GM19238 (cell line): ENCODE results near the gene ZBTB20.
A peak's percentile ranks its signal among the peaks of the same experiment; 100 is the strongest.

Experiments used
- DNase-seq: peaks from one replicate; pipeline ENCODE4 v3.0.0; 2011; ENCODE audit warnings: low spot score; ENCODE audit not compliant: insufficient read length

Gene ZBTB20

GRCh38 chr3:114308377-114308776, 838.7 kb downstream of the ZBTB20 start:
- no peak for DNase-seq

- DNase-seq, result no peak
Measured at GRCh38 chr3:114307832-114308231, 839.3 kb downstream of the ZBTB20 start.

GRCh38 chr3:114307222-114307830, 839.8 kb downstream of the ZBTB20 start:
- DNase-seq, result no peak

GRCh38 chr3:114299941-114300624, 847.0 kb downstream of the ZBTB20 start:
- no peak for DNase-seq

GRCh38 chr3:114299421-114299820, 847.7 kb downstream of the ZBTB20 start:
- DNase-seq, result no peak

- DNase-seq, result no peak
Measured at GRCh38 chr3:114295946-114296345, 851.1 kb downstream of the ZBTB20 start.

DNA sequence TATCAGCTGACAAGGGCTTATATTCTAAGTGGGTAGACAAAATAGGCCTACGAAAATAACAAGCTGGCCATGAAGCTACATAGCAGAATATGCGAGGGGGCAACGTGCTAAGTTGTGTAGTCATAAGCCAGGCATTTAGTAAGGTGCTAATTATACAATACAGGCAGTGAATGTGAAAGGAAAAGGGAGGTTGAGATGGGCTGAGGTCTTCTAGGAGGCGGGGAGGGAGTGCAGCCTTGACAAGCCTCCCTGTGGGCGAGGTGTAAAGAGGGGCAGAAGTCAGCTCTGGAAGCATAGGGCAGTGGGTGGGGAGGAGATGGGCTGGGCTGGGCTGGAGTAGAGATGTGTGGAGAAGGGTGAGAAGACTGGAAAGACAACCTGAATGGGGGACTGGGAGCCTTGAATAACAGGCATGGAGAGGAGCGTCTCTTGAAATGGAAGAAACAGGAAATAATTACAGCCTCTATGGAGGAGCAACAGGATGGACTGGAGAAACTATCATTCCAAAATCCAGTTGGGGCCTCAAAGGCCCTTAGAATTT, 852.1 kb downstream of the ZBTB20 start:
- DNase-seq, result no peak

DNA sequence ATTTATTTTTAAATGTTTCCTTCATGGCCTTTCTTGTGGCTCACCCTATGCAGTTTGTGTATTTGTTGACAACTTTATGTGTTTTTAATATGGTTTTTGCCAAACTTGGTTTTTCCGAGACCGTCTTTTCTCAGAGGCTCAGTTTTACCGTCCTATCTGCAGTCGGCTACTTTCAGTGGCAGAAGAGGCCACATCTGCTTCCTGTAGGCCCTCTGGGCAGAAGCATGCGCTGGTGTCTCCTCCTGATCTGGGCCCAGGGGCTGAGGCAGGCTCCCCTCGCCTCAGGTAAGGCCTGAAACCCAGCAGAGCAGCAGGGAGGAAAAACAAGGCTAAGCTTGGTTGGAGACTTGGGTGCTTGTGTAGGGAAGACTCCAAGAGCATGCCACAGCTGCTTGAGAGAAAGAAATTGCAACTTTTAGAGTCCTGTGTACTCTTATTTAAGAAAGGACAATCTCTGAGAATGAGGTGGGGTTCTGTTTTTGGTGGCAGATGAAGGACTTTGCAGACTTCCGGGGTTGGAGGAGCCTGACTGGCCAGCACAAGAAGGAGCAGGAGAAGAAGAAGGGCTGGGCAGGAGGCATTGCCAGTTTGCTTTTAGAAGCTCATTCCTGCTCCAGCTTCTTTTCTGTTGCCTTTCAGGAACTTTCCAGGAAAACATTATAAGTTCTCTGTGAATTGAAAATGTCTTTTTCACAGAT, 853.1 kb downstream of the ZBTB20 start, which contains the start of gene TIGIT:
TIGIT (plus strand) TSS at position 191 of the 698 bp plus-strand sequence; CDS start at position 225, 34 bp downstream.
- DNase-seq, result no peak

DNA sequence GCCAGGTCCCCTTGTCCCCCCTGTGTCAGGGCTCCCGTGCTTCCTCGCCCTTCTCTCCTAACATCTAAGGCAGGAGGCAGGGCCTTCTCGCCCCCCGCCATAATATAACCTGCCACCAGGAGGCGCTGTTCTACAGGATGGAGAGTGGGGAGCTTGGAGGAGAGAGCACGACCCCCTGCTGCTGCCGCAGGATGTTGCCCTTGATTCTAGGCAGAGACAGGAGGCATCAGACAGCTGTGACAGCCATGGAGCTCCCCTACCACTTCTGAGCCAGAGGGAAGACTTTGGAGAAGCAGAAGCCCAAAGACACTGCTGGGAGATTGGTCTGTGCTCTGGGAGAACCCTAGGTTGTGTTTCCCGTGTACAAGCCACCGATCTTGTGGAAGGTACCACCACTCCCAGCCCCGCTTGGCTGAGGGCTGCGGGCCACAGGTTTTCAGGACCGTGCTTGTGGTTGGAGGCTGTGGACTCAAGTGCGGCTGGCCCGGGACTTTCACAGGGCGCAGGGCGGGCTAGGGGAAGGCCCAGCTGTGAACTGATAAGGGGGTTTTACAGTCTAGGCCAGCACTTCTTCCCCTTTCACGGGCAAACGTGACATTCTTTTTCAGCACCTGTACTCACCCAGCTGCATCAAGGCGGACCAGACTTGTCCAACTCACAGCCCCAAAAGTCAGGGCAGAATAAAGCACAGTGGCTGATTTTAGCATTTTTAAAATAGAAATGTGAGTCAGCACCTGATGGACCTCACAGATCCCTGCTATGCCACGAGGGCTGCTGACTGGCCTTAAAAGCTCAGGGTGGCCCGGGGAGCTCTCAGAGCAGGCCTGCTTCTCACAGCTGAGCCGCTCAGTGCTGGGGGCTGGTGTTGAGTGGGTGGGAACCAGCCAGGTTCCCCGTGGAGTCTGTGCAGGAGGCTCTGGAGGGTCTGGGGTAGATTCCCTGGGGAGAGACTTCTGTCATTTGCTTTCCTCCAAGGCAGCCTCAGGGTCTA, 855.9 kb downstream of the ZBTB20 start:
- DNase-seq, result peak; percentile 63

- no peak for DNase-seq
Measured at GRCh38 chr3:114286266-114286665, 860.8 kb downstream of the ZBTB20 start.

DNA sequence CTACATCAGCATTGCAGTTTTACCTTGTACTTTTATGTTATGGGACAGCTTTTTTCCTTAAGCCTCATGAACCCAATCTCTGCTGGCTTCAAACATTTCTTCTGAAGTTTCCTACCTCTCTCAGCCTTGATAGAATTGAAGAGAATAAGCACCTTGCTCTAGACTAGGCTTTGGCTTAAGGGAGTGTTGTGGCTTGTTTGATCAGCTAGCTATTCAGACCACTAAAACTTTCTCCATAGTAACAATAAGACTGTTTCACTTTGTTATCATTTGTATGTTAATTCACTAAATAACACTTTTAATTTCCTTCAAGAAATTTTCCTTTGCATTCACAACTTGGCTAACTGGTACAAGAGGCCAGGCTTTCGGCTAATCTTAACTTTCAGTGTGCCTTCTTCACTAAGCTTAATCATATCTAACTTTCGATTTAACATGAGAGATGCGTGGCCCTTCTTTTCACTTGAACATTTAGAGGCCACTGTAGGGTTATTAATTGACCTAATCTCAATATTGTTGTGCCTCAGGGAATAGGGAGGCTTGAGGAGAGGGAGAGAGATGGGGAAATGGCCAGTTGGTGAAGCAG, 861.3 kb downstream of the ZBTB20 start:
- DNase-seq, result no peak

- DNase-seq, result no peak
Measured at GRCh38 chr3:114284644-114285043, 862.4 kb downstream of the ZBTB20 start.
